Stimulated activated CD4-positive, alpha-beta T cell treated with anti-CD3 and anti-CD28 coated beads, Interleukin-12 subunit alpha, Interleukin-12 subunit beta, amount 100 ng/mL, for 4 hours (primary cell): ENCODE data around the gene SH3D19.

ENCODE experiments used
- DNase-seq: peaks from one replicate; pipeline ENCODE4 v3.0.0-alpha.2; 2020

SH3D19 gene

DNA sequence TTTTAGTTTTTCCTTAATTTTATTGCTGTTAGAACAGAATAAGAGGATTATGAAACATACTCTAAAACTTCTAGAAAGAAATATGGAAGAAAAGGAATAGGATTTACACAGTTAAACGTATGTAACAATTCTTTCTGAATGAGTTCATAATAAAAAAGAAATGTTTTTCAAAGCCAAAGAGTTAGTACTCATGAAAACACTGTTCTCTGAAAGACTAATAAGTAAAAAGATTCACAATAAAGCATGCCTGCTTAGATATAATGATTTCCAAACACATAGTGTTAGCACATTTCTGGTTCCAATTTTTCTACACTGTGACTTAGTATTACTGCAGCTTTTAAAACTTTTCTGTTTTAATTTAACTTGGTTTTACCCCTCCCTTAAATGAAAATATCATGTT is 98.2 kb downstream of the SH3D19 start:
- DNase-seq, result no peak

- DNase-seq, result no peak
These were observed 99.1 kb downstream of the SH3D19 start for GRCh38 chr4:151226004-151226932.

- no peak for DNase-seq
These were observed 101.9 kb downstream of the SH3D19 start for GRCh38 chr4:151223465-151223864.

GRCh38 chr4:151219948-151220347 is 105.5 kb downstream of the SH3D19 start:
- no peak for DNase-seq

- no peak for DNase-seq
These were observed 106.3 kb downstream of the SH3D19 start for GRCh38 chr4:151219091-151219490.

DNA sequence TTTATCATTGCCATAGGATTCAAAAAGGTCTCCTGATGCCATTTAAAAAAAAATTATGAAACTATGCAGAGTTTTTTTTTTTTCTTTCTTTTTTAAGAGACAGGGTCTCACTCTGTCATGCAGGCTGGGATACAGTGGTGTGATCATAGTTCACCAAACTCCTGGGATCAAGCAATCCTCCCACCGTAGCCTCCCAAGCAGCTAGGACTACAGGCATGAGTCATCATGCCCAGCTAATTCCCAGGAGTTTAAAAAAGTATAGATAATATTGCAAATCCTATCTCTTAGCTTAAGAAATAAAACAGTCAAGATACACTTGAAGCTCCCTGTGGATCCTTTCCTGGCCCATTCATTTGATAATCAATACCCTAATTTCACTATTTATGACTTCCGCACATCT is 107.1 kb downstream of the SH3D19 start:
- DNase-seq, result no peak

DNA sequence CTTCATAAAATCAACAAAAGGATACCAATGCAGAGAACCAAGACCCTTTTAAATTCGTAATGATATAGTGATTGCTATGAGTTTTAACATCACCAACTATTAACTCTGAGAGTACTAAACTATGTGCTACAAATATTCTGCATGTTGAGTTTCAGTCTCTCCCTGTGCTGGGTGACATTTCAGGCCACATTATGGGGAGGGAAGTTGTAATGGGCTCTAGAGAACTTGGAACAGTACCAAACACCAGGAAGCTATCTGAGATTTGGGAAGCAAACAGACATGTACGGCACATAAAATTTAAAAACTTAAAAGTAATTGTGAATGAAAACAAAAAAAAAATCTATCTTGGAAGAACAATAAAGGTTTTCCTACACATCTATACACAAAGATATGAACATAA is 108.1 kb downstream of the SH3D19 start:
- no peak for DNase-seq

GRCh38 chr4:151215295-151215694 is 110.1 kb downstream of the SH3D19 start:
- DNase-seq, result no peak

- DNase-seq, result no peak
These were observed 117.5 kb downstream of the SH3D19 start for GRCh38 chr4:151207868-151208267.

GRCh38 chr4:151207186-151207585 is 118.2 kb downstream of the SH3D19 start:
- no peak for DNase-seq

GRCh38 chr4:151206241-151207005 is 119.0 kb downstream of the SH3D19 start:
- DNase-seq, result no peak

GRCh38 chr4:151205722-151206121 is 119.7 kb downstream of the SH3D19 start:
- no peak for DNase-seq

DNA sequence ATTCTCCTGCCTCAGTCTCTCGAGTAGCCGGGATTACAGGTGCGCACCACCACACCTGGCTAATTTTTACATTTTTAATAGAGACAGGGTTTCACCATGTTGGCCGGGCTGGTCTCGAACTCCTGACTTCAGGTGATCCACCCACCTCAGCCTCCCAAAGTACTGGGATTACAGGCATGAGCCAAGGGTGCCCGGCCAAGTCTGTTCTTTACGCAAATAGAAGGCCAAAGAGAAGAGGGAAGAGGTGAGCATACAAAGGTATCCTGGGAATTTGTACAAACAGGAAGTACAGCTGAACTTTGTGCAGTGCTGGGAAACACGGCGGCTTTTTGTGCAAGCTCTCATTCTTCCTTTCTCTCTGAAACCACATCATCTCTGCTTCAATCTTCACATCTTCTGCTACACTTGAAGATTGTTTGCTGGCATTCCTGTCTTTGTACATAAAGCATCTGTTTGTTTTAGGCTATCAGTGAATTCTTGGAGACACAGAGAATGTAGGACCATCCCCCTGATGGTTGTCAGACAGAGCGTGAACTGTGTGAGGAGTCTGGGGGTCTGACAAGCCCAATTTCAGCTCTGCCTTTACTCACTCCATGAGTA is 120.4 kb downstream of the SH3D19 start:
- DNase-seq, result no peak

- no peak for DNase-seq
These were observed 122.5 kb downstream of the SH3D19 start for GRCh38 chr4:151202851-151203455.

- no peak for DNase-seq
These were observed 123.0 kb downstream of the SH3D19 start for GRCh38 chr4:151202381-151202780.

DNA sequence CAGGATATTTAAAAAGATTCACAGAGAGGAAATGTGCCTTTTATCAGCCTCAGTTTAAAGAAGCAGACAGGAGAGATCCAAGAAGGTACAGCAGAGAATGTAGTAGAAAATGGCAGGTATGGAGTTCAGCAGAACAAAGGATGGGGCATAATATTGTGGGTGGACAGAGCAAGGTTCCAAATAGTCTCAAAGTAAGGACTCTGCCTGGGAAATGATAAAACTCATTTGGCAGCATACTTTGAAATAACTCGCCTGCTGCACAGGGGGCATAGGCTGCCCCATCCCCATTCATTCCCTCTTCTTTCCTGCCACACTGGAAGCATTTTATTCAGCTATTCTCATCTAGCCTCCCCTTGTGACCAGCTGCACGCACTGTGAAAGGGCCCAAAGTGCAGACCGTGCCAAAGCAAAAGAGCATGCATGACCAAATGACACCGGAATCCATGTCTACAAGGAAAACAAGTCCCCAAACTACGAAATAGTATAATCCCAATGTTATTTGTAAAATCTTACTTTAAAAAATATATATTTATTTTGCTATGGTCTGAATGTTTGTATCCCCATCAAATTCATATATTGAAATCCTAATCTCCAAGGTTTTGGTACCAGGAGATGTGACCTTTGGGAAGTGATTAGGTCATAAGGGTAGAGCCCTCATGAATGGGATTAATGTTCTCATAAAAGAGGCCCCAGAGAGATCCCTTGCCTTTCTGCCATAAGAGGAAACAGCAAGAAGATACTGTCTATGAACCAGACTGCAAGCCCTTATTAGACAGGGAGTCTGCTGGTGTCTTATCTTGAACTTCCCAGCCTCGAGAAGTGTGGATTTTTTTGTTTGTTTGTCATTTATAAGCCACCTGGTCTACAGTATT is 125.8 kb downstream of the SH3D19 start:
- no peak for DNase-seq

DNA sequence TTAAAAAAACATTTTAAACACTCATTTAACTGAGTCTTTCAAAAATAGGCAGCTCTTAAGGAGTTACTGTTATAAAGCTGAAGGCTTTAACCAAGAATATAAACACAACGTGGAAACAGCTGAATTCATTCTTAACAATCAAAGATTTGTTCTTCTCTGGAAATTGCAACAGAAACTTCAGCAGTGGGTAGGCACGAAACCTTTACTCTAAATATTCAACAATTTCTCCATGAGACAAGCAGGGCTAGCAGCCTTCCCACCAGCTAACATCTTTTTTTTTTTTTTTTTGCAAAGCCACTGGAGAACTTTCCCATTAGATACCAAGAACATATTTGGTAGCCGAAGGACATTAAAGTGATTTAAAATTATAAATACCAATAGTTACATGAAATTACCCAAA is 126.7 kb downstream of the SH3D19 start:
- DNase-seq, result no peak

DNA sequence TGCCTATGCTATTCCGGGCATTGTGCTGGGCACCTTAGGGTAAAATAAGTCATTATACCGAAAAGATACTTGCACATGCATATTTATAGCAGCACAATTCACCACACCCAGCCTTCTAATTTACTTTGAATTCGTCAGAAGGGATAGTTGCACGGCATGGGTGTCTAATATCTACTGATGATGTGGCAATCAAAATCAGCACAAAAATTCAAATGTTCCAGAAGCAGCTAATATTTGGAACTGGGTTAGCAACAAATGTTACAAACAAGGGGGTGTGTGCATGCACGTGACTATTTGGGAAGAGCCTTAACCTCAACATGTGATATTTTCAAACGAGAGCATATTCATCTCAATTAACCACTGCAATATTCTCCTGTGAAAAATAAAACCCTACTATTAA is 128.2 kb downstream of the SH3D19 start:
- DNase-seq, result no peak

DNA sequence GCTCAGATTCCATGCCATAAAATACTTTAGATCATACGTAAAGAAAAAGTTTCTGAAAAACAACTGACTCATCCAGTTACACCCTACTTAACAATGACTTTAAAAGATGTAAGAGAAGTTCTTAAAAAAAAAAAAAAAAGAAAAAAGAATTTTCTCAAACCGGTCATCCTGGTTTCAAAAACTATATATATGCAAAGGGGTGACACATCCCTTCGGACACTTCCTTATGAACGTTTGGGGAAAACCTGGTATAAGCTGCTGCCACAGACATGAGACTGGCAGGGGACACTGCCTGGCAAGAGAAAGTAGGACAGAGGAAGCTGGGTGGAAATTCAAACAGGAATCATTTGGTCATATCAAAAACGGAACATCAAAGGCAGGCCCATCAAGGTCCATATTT is 129.6 kb downstream of the SH3D19 start:
- DNase-seq, result no peak

- no peak for DNase-seq
These were observed 132.0 kb downstream of the SH3D19 start for GRCh38 chr4:151193414-151193813.

- no peak for DNase-seq
These were observed 132.7 kb downstream of the SH3D19 start for GRCh38 chr4:151192556-151193235.
